ENCODE data around the gene PRRC1. TPM values are rescaled to one million over a fixed set of nuclear protein-coding genes. Genes with fewer than 3 reads are reported as not detected.
"Not testable (repeated sequence)": the region's sequence is repeated elsewhere in the genome, so short reads cannot be mapped to it uniquely, and the experiment has no call there.

PRRC1 gene
- total RNA-seq, 1 donor from 2014 or later = 85.8 TPM

DNA sequence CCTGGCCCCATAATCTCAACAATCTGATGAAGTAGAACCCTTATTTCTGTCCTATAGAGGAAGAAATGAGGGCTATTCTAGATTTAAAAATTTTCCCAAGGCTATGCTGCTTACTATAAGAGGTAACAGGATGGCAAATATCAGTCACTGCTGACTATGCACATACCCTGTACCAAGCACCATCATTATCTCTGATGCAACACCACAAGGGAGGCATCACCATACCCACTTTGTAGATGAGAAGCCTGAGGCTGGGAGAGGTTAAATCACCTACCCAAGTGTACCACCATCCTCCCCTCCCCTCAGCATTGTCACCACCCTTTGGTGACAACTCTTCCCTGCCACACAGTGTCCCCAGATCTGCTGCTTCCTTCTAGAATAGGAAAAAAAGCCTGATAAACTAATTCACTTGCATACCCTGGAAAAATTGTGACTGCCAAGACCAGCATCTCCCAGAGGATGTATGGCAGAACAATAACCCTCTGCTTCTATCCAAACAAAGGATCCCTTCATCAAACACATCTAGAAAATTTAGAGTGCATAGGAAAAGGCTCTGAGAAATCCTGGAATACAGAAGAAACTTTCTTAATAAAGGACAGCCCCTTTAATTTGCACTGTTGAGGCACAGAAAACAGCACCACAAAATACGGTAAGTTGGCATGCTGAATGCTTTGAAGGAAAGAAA is 48.3 kb downstream of the PRRC1 start:
- TF ChIP-seq, protein P1, sequence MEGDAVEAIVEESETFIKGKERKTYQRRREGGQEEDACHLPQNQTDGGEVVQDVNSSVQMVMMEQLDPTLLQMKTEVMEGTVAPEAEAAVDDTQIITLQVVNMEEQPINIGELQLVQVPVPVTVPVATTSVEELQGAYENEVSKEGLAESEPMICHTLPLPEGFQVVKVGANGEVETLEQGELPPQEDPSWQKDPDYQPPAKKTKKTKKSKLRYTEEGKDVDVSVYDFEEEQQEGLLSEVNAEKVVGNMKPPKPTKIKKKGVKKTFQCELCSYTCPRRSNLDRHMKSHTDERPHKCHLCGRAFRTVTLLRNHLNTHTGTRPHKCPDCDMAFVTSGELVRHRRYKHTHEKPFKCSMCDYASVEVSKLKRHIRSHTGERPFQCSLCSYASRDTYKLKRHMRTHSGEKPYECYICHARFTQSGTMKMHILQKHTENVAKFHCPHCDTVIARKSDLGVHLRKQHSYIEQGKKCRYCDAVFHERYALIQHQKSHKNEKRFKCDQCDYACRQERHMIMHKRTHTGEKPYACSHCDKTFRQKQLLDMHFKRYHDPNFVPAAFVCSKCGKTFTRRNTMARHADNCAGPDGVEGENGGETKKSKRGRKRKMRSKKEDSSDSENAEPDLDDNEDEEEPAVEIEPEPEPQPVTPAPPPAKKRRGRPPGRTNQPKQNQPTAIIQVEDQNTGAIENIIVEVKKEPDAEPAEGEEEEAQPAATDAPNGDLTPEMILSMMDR (IDR thresholded peaks at IDR 0.05; ENCODE audit: unreplicated experiment) = no peak
- DNase-seq (ENCODE audit: low spot score in 2 of 2, unreplicated experiment in 2 of 2) = no peak
- no peaks in the 10 kb centered on the region for H3K36me3 Mint-ChIP-seq
- peaks cover 10% of the 10 kb centered on the region for H3K27me3 Mint-ChIP-seq (ENCODE audit: low read depth)
- H3K4me1 Mint-ChIP-seq = no peaks in the 10 kb centered on the region
- H3K9me3 Mint-ChIP-seq = no peaks in the 10 kb centered on the region
- H3K27ac Mint-ChIP-seq = no peak overlapping the region
- H3K4me3 Mint-ChIP-seq = no peak overlapping the region

DNA sequence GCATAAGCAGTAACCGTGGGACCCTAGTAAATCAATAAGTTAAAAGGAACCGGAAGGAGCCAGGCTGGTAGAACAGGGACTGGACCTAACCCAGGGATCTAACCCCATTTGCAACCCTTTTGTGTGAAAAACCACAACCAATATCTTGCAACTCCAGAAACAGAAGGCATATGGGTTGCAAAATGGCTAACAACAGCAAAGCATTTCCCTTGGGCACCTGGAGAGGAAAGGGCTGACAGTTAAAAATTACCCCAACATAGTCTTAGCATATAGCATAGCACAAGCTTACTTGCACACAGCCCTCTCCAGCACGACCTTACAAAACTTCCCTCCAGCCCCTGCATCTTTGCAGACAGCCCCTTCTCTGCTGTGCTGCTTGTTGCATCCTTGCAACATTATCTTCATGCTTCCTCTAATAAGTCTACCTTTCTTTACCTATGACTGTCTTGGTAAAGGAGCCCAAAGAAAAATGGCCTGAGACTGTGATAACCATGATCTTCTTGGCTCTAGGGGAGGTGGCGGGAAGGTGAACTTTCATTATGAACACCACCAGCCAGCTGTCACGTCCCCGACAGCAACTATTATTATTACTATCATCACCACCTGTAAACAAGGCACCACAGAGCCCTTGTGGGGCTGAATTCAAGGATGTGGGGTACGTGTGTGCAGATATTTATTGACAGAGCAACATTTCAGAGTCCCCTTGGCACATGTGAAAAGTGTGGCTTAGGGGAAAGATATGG is 49.8 kb downstream of the PRRC1 start:
- peaks cover 10% of the 10 kb centered on the region for H3K27me3 Mint-ChIP-seq (ENCODE audit: low read depth)
- H3K27ac Mint-ChIP-seq = no peak overlapping the region
- no peak for DNase-seq (ENCODE audit: low spot score in 2 of 2, unreplicated experiment in 2 of 2)
- TF ChIP-seq, protein P1 (IDR thresholded peaks at IDR 0.05; ENCODE audit: unreplicated experiment) = no peak
- no peaks in the 10 kb centered on the region for H3K36me3 Mint-ChIP-seq
- no peak overlapping the region for H3K4me3 Mint-ChIP-seq
- H3K4me1 Mint-ChIP-seq = no peaks in the 10 kb centered on the region
- H3K9me3 Mint-ChIP-seq = no peaks in the 10 kb centered on the region

DNA sequence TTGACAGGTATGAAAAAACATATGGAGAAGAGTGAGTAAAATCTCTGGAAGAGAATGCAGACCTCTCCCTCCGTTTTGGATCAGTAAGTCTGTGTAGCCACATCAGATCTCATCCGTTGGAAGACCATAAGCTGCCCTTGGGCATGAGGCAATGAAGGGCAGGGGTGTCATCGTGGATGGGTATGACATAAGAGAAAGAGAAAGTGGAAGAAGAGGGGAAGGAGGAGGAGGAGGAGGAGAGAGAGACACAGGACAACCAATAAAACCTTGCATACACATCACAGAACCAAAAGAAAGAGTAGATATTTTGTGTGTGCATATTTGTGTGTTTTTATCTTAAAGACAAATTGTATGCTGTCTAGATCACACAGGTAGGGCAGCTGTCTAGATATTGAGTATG is 50.7 kb downstream of the PRRC1 start:
- DNase-seq (ENCODE audit: low spot score in 2 of 2, unreplicated experiment in 2 of 2) = no peak
- H3K27me3 Mint-ChIP-seq (ENCODE audit: low read depth) = peaks cover 10% of the 10 kb centered on the region
- H3K9me3 Mint-ChIP-seq = no peaks in the 10 kb centered on the region
- no peaks in the 10 kb centered on the region for H3K36me3 Mint-ChIP-seq
- H3K27ac Mint-ChIP-seq = no peak overlapping the region
- H3K4me1 Mint-ChIP-seq = no peaks in the 10 kb centered on the region
- TF ChIP-seq, protein P1 (IDR thresholded peaks at IDR 0.05; ENCODE audit: unreplicated experiment) = no peak
- H3K4me3 Mint-ChIP-seq = no peak overlapping the region

DNA sequence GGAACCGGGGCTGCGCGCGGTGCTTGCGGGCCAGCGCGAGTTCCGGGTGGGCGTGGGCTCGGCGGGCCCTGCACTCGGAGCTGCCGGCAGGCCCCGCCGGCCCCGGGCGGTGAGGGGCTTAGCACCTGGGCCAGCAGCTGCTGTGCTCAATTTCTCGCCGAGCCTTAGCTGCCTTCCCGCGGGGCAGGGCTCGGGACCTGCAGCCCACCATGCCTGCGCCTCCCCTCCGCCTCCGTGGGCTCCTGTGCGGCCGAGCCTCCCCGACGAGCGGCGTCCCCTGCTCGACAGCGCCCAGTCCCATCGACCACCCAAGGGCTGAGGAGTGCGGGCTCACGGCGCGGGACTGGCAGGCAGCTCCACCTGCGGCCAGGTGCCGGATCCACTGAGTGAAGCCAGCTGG is 52.0 kb downstream of the PRRC1 start:
- not testable (repeated sequence) for H3K27ac Mint-ChIP-seq; H3K36me3 Mint-ChIP-seq; H3K9me3 Mint-ChIP-seq; H3K4me1 Mint-ChIP-seq; H3K4me3 Mint-ChIP-seq; DNase-seq (ENCODE audit: low spot score in 2 of 2, unreplicated experiment in 2 of 2)
- H3K27me3 Mint-ChIP-seq (ENCODE audit: low read depth) = peaks cover 10% of the 10 kb centered on the region

DNA sequence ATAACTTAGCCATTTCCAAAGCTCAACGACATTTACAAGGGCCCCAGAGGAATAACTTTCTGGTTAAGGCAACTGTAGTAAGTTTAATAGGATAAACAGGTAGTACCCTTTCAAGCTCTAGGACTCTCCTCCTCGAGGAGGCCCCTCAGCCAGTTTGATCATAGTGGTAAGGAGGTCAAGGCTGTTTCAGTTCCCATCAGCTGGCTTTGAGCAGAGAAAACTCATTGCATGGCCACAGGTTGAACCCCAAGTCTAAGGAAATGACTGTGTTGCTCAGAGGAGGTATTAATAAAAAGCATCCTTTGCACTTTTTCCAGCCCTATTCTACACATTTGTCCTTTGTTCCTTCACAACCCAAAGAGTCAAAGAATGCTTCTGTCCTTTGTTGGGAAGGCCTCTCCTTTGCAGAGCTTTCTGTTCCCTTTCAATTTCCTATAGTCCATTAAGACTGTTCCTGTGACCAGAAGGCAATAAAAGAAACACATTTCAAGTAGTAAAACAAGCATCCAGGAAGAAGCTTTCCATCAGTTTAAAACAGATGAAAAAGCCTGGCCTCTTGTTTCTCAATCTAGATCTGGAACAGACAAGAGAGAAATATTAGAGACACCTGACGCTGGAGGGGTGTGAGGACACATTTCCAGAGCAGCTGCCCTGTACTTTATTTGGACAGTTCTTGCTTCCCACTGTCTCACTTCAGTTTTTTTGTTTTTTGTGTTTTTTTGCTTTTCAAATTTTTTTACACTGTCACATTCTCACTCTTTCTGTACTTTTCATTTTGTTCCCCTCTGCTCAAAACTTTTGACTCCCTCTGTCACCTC is 54.1 kb downstream of the PRRC1 start:
- no peak overlapping the region for H3K27ac Mint-ChIP-seq
- no peaks in the 10 kb centered on the region for H3K36me3 Mint-ChIP-seq
- H3K27me3 Mint-ChIP-seq (ENCODE audit: low read depth) = peaks cover 4% of the 10 kb centered on the region
- H3K4me1 Mint-ChIP-seq = no peaks in the 10 kb centered on the region
- H3K4me3 Mint-ChIP-seq = no peak overlapping the region
- TF ChIP-seq, protein P1 (IDR thresholded peaks at IDR 0.05; ENCODE audit: unreplicated experiment) = no peak
- H3K9me3 Mint-ChIP-seq = peaks cover 17% of the 10 kb centered on the region
- no peak for DNase-seq (ENCODE audit: low spot score in 2 of 2, unreplicated experiment in 2 of 2)

DNA sequence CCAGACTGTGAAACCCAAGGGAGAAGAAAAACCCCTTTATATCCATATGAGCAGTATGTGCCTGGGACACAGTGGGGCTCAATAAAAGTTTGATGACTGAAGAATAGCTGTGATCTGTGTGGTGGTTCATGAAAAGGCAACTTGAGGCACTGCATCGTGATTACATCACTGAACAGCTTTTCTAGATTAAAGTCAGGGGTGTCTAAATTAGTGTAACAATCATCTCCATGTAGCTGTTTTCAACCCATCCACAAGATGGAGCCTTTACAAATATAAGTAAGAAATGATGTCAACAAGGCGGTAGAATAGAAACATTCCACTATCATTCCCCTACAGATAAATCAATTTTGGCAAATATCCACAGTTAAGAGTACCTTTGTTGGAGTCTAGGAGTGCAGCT is 55.5 kb downstream of the PRRC1 start:
- TF ChIP-seq, protein P1 (IDR thresholded peaks at IDR 0.05; ENCODE audit: unreplicated experiment) = no peak
- no peak overlapping the region for H3K27ac Mint-ChIP-seq
- no peak for DNase-seq (ENCODE audit: low spot score in 2 of 2, unreplicated experiment in 2 of 2)
- no peak overlapping the region for H3K4me3 Mint-ChIP-seq
- H3K27me3 Mint-ChIP-seq (ENCODE audit: low read depth) = no peaks in the 10 kb centered on the region
- peaks cover 22% of the 10 kb centered on the region for H3K9me3 Mint-ChIP-seq
- no peaks in the 10 kb centered on the region for H3K4me1 Mint-ChIP-seq
- H3K36me3 Mint-ChIP-seq = no peaks in the 10 kb centered on the region

Measured in mesothelial cell of epicardium (in vitro differentiated cells).